ENCODE results near the gene PDCD1. TPM values are rescaled to one million over a fixed set of nuclear protein-coding genes. Genes with fewer than 3 reads are reported as not detected.

Gene PDCD1
- total RNA-seq, 2 experiments from 2014 or later = 9.5 to 11.4 TPM

- Histone ChIP-seq H3K27ac (ENCODE audit: low read depth in 1 of 2, low read length in 2 of 2) (no peak overlapping the region), H3K27me3 (ENCODE audit: control insufficient read depth in 1 of 2, insufficient read depth in 2 of 2, low read length in 2 of 2) (no peaks in the 10 kb centered on the region), H3K36me3 (ENCODE audit: insufficient read depth, low read length) (no peaks in the 10 kb centered on the region), H3K4me1 (ENCODE audit: insufficient read depth, low read length) (no peaks in the 10 kb centered on the region), H3K9me3 (ENCODE audit: control insufficient read depth in 1 of 2, insufficient read depth in 1 of 2, low read length in 2 of 2) (no peaks in the 10 kb centered on the region), H3K4me3 (ENCODE audit: low read length) (no peak overlapping the region)
- ATAC-seq (ENCODE audit: poor library complexity) (no peak), DNase-seq (no peak)
- H3K36me3 Mint-ChIP-seq (ENCODE audit: low read depth) = no peaks in the 10 kb centered on the region
- no peaks in the 10 kb centered on the region for H3K27me3 Mint-ChIP-seq
- no peak for TF ChIP-seq CTCF (IDR thresholded peaks at IDR 0.05)
- no peaks in the 10 kb centered on the region for H3K9me3 Mint-ChIP-seq
- H3K27ac Mint-ChIP-seq = no peak overlapping the region
- intact Hi-C loops (cut with DNase I, micrococcal nuclease) = no loop called here
- POLR2A ChIA-PET = no interaction called here
- peaks cover 10% of the 10 kb centered on the region for H3K4me1 Mint-ChIP-seq (ENCODE audit: low read depth)
- no peak overlapping the region for H3K4me3 Mint-ChIP-seq
- CTCF ChIA-PET = no interaction called here
Observed at GRCh38 chr2:241837197-241837965, 21.3 kb downstream of the PDCD1 start.

GRCh38 chr2:241836292-241836691 lies 22.4 kb downstream of the PDCD1 start:
- Histone ChIP-seq H3K4me3 (ENCODE audit: low read length) (no peak overlapping the region), H3K36me3 (ENCODE audit: insufficient read depth, low read length) (no peaks in the 10 kb centered on the region), H3K9me3 (ENCODE audit: control insufficient read depth in 1 of 2, insufficient read depth in 1 of 2, low read length in 2 of 2) (no peaks in the 10 kb centered on the region), H3K27ac (ENCODE audit: low read depth in 1 of 2, low read length in 2 of 2) (no peak overlapping the region), H3K27me3 (ENCODE audit: control insufficient read depth in 1 of 2, insufficient read depth in 2 of 2, low read length in 2 of 2) (no peaks in the 10 kb centered on the region), H3K4me1 (ENCODE audit: insufficient read depth, low read length) (no peaks in the 10 kb centered on the region)
- Mint-ChIP-seq H3K9me3 (no peaks in the 10 kb centered on the region), H3K36me3 (ENCODE audit: low read depth) (no peaks in the 10 kb centered on the region), H3K27me3 (no peaks in the 10 kb centered on the region), H3K4me3 (no peak overlapping the region), H3K4me1 (ENCODE audit: low read depth) (peaks cover 8% of the 10 kb centered on the region), H3K27ac (no peak overlapping the region)
- ChIA-PET CTCF (interaction anchor here (0.9 kb wide), 1 partner anchor 17 kb away, joined by 3 read pairs; no protein-coding TSS in a partner anchor), POLR2A (no interaction called here)
- intact Hi-C loops (cut with DNase I, micrococcal nuclease) = no loop called here
- no peak for TF ChIP-seq CTCF (IDR thresholded peaks at IDR 0.05)
- no peak for DNase-seq
- ATAC-seq (ENCODE audit: poor library complexity) = no peak

- H3K4me3 Mint-ChIP-seq = no peak overlapping the region
- ChIA-PET CTCF (interaction anchor here (0.9 kb wide), 1 partner anchor 18 kb away, joined by 3 read pairs; no protein-coding TSS in a partner anchor), POLR2A (no interaction called here)
- intact Hi-C loops (cut with DNase I, micrococcal nuclease) = no loop called here
- no peaks in the 10 kb centered on the region for H3K27me3 ChIP-seq (ENCODE audit: control insufficient read depth in 1 of 2, insufficient read depth in 2 of 2, low read length in 2 of 2)
- peaks cover 5% of the 10 kb centered on the region for H3K4me1 Mint-ChIP-seq (ENCODE audit: low read depth)
- no peak for TF ChIP-seq CTCF (IDR thresholded peaks at IDR 0.05)
- H3K36me3 ChIP-seq (ENCODE audit: insufficient read depth, low read length) = no peaks in the 10 kb centered on the region
- DNase-seq = peak in 1 of 14 experiments; percentile 19
- no peaks in the 10 kb centered on the region for H3K4me1 ChIP-seq (ENCODE audit: insufficient read depth, low read length)
- H3K4me3 ChIP-seq (ENCODE audit: low read length) = no peak overlapping the region
- H3K36me3 Mint-ChIP-seq (ENCODE audit: low read depth) = no peaks in the 10 kb centered on the region
- no peak for ATAC-seq (ENCODE audit: poor library complexity)
- no peaks in the 10 kb centered on the region for H3K9me3 Mint-ChIP-seq
- no peaks in the 10 kb centered on the region for H3K9me3 ChIP-seq (ENCODE audit: control insufficient read depth in 1 of 2, insufficient read depth in 1 of 2, low read length in 2 of 2)
- H3K27ac ChIP-seq (ENCODE audit: low read depth in 1 of 2, low read length in 2 of 2) = no peak overlapping the region
- H3K27me3 Mint-ChIP-seq = no peaks in the 10 kb centered on the region
- H3K27ac Mint-ChIP-seq = no peak overlapping the region
Observed at GRCh38 chr2:241835611-241836010, 23.1 kb downstream of the PDCD1 start.
